GM12864 (cell line): ENCODE data around the gene MAGI2.

ENCODE experiments used
- DNase-seq: peaks from one replicate; pipeline ENCODE4 v3.0.0-alpha.2; 2011; ENCODE audit warnings: low read depth
- H3K4me3 ChIP-seq: 2 replicates; pipeline ENCODE4 v1.5.1; 2011; ENCODE audit warnings: mild to moderate bottlenecking, low read depth, low read length, control low read depth
- TF ChIP-seq, protein P1 (sequence below): IDR thresholded peaks from 2 replicates; pipeline ENCODE4 v1.5.1; 2011; ENCODE audit warnings: low read depth, mild to moderate bottlenecking, moderate library complexity, low read length, control low read depth, inconsistent platforms; ENCODE audit errors: missing control alignments

The MAGI2 gene

DNA sequence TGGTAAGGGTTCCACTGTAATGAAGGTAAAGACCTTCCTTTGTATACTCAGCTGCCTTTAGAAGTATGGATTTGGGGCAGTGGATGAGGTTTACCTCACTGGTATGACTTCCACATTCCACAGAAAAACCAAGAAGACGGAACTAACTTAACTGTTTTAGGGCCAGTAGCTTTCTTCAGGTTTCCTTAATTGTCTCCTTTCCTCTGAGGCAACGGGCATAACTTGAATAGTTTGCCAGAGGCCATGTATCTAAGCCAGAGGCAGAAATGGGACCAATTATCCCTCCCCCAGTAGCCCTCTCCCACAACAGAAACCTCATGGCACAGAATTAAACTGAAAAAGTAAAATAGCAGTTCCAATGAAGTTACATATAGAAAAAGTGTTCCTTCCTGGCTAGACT lies 1373.2 kb downstream of the MAGI2 start:
- TF ChIP-seq, protein P1, sequence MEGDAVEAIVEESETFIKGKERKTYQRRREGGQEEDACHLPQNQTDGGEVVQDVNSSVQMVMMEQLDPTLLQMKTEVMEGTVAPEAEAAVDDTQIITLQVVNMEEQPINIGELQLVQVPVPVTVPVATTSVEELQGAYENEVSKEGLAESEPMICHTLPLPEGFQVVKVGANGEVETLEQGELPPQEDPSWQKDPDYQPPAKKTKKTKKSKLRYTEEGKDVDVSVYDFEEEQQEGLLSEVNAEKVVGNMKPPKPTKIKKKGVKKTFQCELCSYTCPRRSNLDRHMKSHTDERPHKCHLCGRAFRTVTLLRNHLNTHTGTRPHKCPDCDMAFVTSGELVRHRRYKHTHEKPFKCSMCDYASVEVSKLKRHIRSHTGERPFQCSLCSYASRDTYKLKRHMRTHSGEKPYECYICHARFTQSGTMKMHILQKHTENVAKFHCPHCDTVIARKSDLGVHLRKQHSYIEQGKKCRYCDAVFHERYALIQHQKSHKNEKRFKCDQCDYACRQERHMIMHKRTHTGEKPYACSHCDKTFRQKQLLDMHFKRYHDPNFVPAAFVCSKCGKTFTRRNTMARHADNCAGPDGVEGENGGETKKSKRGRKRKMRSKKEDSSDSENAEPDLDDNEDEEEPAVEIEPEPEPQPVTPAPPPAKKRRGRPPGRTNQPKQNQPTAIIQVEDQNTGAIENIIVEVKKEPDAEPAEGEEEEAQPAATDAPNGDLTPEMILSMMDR = no peak
- no peak for DNase-seq

DNA sequence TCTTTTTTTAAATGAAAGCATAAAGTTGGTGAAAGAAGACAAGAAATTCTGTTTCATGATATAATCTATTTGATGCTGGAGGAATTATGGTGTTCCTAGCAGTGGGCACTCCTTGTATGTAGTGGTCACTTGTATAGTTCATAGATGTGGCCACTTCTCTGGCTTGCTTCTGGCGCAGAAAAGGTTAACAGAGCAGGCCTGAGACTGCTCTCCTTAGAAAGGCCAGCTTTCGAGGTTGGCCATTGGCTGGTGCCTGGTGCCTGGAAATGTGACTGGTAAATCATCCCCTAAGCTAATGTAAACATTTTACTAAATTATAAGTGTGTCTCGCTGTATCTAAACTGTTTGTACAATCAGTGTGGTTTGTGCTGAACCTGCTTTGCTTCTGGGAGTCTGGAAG lies 1378.8 kb downstream of the MAGI2 start:
- no peak overlapping the region for H3K4me3 ChIP-seq
- TF ChIP-seq, protein P1 = no peak
- DNase-seq = no peak

More for the DNA sequence above, 1373.2 kb downstream of the MAGI2 start:
- no peak overlapping the region for H3K4me3 ChIP-seq

DNA sequence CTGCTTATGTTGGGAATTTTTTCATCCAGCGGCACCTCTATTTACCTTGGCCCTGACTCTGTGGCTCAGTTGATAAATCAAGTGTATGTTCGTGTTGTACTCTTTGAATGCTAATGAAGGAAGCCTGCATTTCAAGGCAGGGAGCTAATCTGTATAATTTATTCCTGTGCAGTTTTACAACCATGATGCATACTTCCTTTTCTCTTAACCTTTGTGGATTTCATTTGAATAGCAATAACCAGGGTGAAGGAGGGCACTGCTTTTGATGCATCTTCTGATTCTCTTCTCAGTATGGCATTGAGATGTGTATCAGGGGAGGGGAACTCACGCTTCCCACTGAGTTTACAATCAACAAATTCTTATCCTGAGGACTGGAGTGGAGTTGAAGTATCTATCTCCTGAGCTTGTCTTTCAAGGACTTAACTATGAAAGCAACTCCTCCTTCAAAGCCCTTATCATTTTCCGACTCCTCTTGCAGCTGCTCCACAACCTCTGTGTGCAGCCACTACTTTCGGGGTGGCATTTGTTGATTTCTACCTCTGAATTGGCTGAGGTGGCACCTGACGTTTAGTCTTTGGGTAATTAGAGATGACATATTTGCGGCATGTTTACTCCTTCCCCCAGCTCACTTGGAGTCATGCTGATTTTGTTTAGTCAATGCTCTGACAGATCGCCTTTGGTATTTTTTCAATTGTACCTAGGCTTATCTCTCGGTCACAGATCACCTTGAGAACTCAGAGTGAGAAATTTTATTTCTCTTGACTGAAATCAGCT lies 1379.7 kb downstream of the MAGI2 start:
- H3K4me3 ChIP-seq = no peak overlapping the region
- TF ChIP-seq, protein P1 = no peak
- DNase-seq = no peak

DNA sequence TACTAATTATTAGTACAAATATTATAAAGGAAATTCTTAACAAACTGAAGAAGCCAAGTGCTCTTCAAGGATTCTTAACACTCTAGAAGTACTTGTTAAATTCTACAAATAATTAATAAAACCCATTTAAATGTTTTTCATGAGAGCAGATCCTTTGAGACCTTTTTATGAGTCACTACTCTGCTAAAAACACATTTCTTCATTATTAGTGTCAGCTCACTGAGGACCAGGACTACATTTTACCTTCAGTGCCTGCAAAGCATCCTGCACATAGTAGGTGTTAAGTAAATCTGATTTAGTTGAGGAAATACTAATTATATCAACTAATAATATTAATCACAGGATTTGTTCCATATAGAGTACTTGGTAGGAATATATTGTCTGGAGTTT lies 1381.3 kb downstream of the MAGI2 start:
- no peak for DNase-seq
- TF ChIP-seq, protein P1 = no peak
- H3K4me3 ChIP-seq = no peak overlapping the region

DNA sequence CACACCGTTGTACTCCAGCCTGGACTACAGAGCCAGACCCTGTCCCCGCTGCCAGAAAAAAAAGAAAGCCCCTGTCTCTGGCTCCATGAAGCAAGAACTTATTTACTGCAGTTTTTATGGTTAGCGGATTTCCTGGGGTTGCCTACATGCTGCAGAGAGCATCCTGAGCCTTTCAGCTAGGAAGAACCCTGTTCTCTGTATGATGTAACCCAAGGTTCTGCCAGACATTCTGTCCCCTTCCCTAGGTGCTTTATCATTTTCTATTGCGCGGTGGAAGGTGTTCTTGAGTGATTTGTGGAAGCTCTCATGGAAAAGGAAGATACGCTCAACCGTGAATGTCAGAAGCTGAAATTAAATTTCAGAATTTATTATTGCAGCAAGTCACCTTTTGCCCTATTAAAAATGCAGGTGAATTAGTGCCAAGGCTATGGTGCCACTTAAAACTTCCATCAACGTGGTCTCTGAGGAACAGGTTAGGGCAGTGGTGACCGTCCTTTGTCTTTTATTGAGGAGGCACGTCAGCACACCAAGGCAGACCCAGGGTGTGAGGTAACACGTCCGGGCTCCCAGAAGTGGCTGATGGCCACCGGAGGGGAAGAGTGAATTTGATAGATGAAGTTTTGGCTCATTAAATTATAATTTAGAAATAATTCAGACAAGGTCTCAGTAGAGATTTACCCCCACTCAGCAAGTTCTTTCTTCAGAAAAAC lies 1381.8 kb downstream of the MAGI2 start:
- TF ChIP-seq, protein P1 = no peak
- no peak overlapping the region for H3K4me3 ChIP-seq
- DNase-seq = no peak

DNA sequence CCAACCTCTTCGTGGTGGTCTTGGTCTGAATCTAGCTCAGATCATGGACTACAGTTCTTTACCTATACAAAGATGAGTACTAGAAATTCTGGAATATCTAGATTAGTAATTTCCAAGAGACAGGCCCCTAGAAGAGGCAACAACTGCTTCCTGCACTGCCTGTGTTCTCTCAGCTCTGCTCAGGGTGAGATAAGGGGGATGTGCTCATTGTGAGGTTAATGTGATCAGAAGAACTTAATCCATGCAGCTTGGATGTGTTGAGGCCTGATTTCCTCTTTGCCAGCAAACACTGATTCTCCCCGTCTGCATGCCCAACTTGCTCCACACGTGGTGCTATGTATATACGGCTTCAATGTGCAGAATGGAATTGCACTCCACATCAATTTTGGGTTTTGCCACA lies 1386.9 kb downstream of the MAGI2 start:
- no peak overlapping the region for H3K4me3 ChIP-seq
- TF ChIP-seq, protein P1 = no peak
- no peak for DNase-seq

DNA sequence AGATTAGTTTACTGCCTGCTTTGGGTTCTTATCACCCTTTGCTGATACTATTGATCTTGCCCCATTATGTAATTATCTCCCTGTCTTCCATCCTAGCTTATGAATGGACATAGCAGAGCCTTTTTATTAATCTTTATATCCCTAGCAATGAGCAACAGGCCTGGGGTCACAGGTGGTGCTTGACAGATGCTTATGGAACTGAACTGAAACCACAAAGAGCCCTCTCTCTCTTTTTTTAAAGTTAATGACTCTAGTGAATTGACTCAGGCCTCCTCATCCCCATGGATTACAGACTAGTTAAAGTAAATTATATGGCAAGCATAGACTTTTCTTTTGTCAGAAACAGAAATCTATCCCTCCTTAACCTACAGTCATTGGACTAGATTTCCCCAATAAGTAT lies 1389.7 kb downstream of the MAGI2 start:
- no peak overlapping the region for H3K4me3 ChIP-seq
- TF ChIP-seq, protein P1 = no peak
- DNase-seq = no peak
